Keratinocyte (primary cell): Measurements from ENCODE around the gene DOK6. TPM values are rescaled to one million over a fixed set of nuclear protein-coding genes. Genes with fewer than 3 reads are reported as not detected.

Experiments
- DNase-seq: peaks from one replicate; pipeline ENCODE4 v3.0.0-alpha.2; 2011; ENCODE audit warnings: low read depth, missing footprints, low spot score
- FAIRE-seq: peaks from 2 replicates; lab custom pipeline; 2011; peaks lifted over from hg19 to GRCh38; lab: Jason Lieb, UNC
- H2AFZ ChIP-seq: 2 replicates; pipeline ENCODE4 v1.6.0; 2012; ENCODE audit warnings: low read length, control low read depth, inconsistent platforms; ENCODE audit not compliant: control insufficient read depth
- H3K27ac ChIP-seq: 2 replicates; pipeline ENCODE4 v1.5.1; 2011; ENCODE audit warnings: low read length; ENCODE audit not compliant: control insufficient read depth, insufficient read depth
- H3K27me3 ChIP-seq: 3 replicates; pipeline ENCODE4 v1.6.0; 2011; ENCODE audit warnings: low read length; ENCODE audit not compliant: control insufficient read depth, insufficient read depth; ENCODE audit errors: extremely low read depth
- H3K36me3 ChIP-seq, 2 experiments: 2 replicates in 1 of 2; 3 replicates in 1 of 2; pipeline ENCODE4 v1.5.1; 2011; ENCODE audit warnings: low read length in 2 of 2, mild to moderate bottlenecking in 1 of 2; ENCODE audit not compliant: control insufficient read depth in 2 of 2, insufficient read depth in 2 of 2; ENCODE audit errors: extremely low read depth in 1 of 2
- H3K4me1 ChIP-seq: 3 replicates; pipeline ENCODE4 v1.5.1; 2011; ENCODE audit warnings: low read length; ENCODE audit not compliant: control insufficient read depth, insufficient read depth; ENCODE audit errors: extremely low read depth
- H3K4me2 ChIP-seq: 3 replicates; pipeline ENCODE4 v1.6.0; 2011; ENCODE audit warnings: low read depth, low read length; ENCODE audit not compliant: control insufficient read depth, insufficient read depth; ENCODE audit errors: extremely low read depth
- H3K4me3 ChIP-seq, 3 experiments: fragments of 200-600 bp in 1 of 3; sonication (generic) in 1 of 3; 2 replicates in 2 of 3; 3 replicates in 1 of 3; pipeline ENCODE4 v1.5.1; 2011 to 2016; ENCODE audit warnings: low read length in 3 of 3, mild to moderate bottlenecking in 3 of 3, control low read depth in 2 of 3, inconsistent platforms in 1 of 3, low read depth in 1 of 3, mixed read lengths in 1 of 3, mixed run types in 1 of 3, moderate library complexity in 1 of 3; ENCODE audit not compliant: control insufficient read depth in 2 of 3, insufficient read depth in 2 of 3; ENCODE audit errors: extremely low read depth in 1 of 3
- H3K79me2 ChIP-seq: 2 replicates; pipeline ENCODE4 v1.6.0; 2012; ENCODE audit warnings: low read length; ENCODE audit not compliant: control insufficient read depth, insufficient read depth
- H3K9ac ChIP-seq: 3 replicates; pipeline ENCODE4 v1.6.0; 2011; ENCODE audit warnings: low read length; ENCODE audit not compliant: control insufficient read depth, insufficient read depth; ENCODE audit errors: extremely low read depth
- H3K9me1 ChIP-seq: 3 replicates; pipeline ENCODE4 v1.6.0; 2011; ENCODE audit warnings: low read length; ENCODE audit not compliant: control insufficient read depth, insufficient read depth; ENCODE audit errors: extremely low read depth
- H3K9me3 ChIP-seq: 2 replicates; pipeline ENCODE4 v1.5.1; 2012; ENCODE audit warnings: low read depth, low read length; ENCODE audit not compliant: control insufficient read depth
- H4K20me1 ChIP-seq: 3 replicates; pipeline ENCODE4 v1.6.0; 2011; ENCODE audit warnings: low read length; ENCODE audit not compliant: control insufficient read depth, insufficient read depth; ENCODE audit errors: extremely low read depth
- EZH2 ChIP-seq: IDR thresholded peaks from one replicate; pipeline ENCODE4 v1.6.1; 2012; ENCODE audit warnings: inconsistent platforms, mild to moderate bottlenecking, low read length, moderate library complexity
- dilution Hi-C: fragments of 300-500 bp; cut with MboI; formaldehyde crosslinking; loops from one replicate; pipeline ENCODE4 v1.7.0; 2020; ENCODE audit warnings: low sequenced_read_pairs; ENCODE audit not compliant: extremely low pct_ligation_motif_present
- polyA plus RNA-seq, 5 experiments: library from polyadenylated mRNA; depleted of rRNA in 3 of 5; stranded (reverse) in 3 of 5; stranded (forward) in 1 of 5; unstranded in 1 of 5; fragments of >200 nt; gene quantifications; 1 replicate in 1 of 5; 2 replicates in 3 of 5; 3 replicates in 1 of 5; pipeline versions ENCODE4 v1.2.1 to v1.2.3, GENCODE V29; 2011 to 2012; ENCODE audit warnings: missing spikeins in 2 of 5, low read depth in 1 of 5, low replicate concordance in 1 of 5
- TF ChIP-seq, protein P1 (sequence below), 3 experiments: IDR thresholded peaks in 1 of 3; conservative IDR thresholded peaks in 1 of 3; optimal IDR thresholded peaks in 1 of 3; 2 replicates in 2 of 3; 3 replicates in 1 of 3; pipeline versions ENCODE3 to v1.5.1; 2011; ENCODE audit warnings: low read length in 3 of 3, mild to moderate bottlenecking in 3 of 3, moderate library complexity in 2 of 3, control low read depth in 1 of 3, inconsistent platforms in 1 of 3; ENCODE audit not compliant: insufficient read depth in 2 of 3; ENCODE audit errors: extremely low read depth in 1 of 3

DOK6 gene
- polyA plus RNA-seq, 1 donor (not counting 4 experiments of a cell fraction or from before 2014, with no cell fraction given) = not detected

DNA sequence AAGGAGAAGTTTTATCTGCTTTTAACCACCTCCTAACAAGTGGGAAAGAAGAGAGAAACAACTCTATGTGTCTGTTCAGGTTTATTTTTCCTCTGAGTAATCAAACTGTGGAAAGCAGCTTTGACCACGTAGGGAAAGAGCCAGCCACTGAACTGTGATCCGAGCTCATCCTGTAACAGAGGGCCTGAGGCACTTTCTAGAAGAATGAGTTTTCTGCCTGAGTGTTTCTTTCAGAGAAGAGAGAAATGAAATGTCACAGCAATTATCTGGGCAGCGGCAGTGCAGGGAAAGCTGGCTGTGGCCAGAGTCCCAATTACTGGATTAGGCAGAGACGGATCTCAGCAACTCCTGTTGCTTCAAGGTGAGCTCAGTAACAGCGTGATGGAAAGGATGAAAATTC is 395.1 kb downstream of the DOK6 start:
- DNase-seq = no peak
- Histone ChIP-seq H3K4me1 (peaks cover 6% of the 10 kb centered on the region), H3K4me2 (peak overlapping the region; percentile 27), H3K27me3 (no peaks in the 10 kb centered on the region), H3K36me3 (no peaks in the 10 kb centered on the region), H2AFZ (peak overlapping the region; percentile 75), H4K20me1 (no peaks in the 10 kb centered on the region), H3K9me1 (no peaks in the 10 kb centered on the region), H3K4me3 (no peak overlapping the region), H3K27ac (no peak overlapping the region), H3K9ac (no peak overlapping the region), H3K79me2 (no peaks in the 10 kb centered on the region), H3K9me3 (no peaks in the 10 kb centered on the region)
- dilution Hi-C loops = no loop called here
- TF ChIP-seq, protein P1, sequence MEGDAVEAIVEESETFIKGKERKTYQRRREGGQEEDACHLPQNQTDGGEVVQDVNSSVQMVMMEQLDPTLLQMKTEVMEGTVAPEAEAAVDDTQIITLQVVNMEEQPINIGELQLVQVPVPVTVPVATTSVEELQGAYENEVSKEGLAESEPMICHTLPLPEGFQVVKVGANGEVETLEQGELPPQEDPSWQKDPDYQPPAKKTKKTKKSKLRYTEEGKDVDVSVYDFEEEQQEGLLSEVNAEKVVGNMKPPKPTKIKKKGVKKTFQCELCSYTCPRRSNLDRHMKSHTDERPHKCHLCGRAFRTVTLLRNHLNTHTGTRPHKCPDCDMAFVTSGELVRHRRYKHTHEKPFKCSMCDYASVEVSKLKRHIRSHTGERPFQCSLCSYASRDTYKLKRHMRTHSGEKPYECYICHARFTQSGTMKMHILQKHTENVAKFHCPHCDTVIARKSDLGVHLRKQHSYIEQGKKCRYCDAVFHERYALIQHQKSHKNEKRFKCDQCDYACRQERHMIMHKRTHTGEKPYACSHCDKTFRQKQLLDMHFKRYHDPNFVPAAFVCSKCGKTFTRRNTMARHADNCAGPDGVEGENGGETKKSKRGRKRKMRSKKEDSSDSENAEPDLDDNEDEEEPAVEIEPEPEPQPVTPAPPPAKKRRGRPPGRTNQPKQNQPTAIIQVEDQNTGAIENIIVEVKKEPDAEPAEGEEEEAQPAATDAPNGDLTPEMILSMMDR (optimal IDR thresholded peaks at IDR 0.05 in 1 of 3, IDR thresholded peaks at IDR 0.05 in 1 of 3, conservative IDR thresholded peaks at IDR 0.05 in 1 of 3; ENCODE audit: extremely low read depth in 1 of 3, insufficient read depth in 2 of 3, low read length in 3 of 3) = no peak
- no peak for TF ChIP-seq EZH2
- peak; percentile 43 for FAIRE-seq

GRCh38 chr18:69804776-69805501 is 404.3 kb downstream of the DOK6 start:
- no peak for DNase-seq
- H3K9ac ChIP-seq = no peak overlapping the region
- dilution Hi-C loops = no loop called here
- H3K9me1 ChIP-seq = no peaks in the 10 kb centered on the region
- FAIRE-seq = no peak
- H3K9me3 ChIP-seq = no peaks in the 10 kb centered on the region
- H3K4me2 ChIP-seq = no peak overlapping the region
- no peaks in the 10 kb centered on the region for H3K36me3 ChIP-seq
- H4K20me1 ChIP-seq = no peaks in the 10 kb centered on the region
- TF ChIP-seq EZH2 = no peak
- TF ChIP-seq, protein P1 (optimal IDR thresholded peaks at IDR 0.05 in 1 of 3, IDR thresholded peaks at IDR 0.05 in 1 of 3, conservative IDR thresholded peaks at IDR 0.05 in 1 of 3; ENCODE audit: extremely low read depth in 1 of 3, insufficient read depth in 2 of 3, low read length in 3 of 3) = no peak
- H3K79me2 ChIP-seq = no peaks in the 10 kb centered on the region
- H2AFZ ChIP-seq = no peak overlapping the region
- no peak overlapping the region for H3K27ac ChIP-seq
- H3K4me3 ChIP-seq = no peak overlapping the region
- H3K4me1 ChIP-seq = no peaks in the 10 kb centered on the region
- no peaks in the 10 kb centered on the region for H3K27me3 ChIP-seq
